GM18502 (cell line): Measurements from ENCODE around the gene ATP1A1.

Experiments used
- ATAC-seq: cut with Tn5 transposase; IDR thresholded peaks from one replicate; pipeline ENCODE4 v1.9.1; 2021; ENCODE audit warnings: mild to moderate bottlenecking; ENCODE audit not compliant: unreplicated experiment, poor library complexity

The ATP1A1 gene

GRCh38 chr1:116367256-116367945 lies 5.6 kb upstream of the ATP1A1 start:
- no peak for ATAC-seq

GRCh38 chr1:116368241-116368640 lies 4.8 kb upstream of the ATP1A1 start:
- no peak for ATAC-seq

- ATAC-seq = no peak
Observed at GRCh38 chr1:116370181-116370580, 2.9 kb upstream of the ATP1A1 start.

- no peak for ATAC-seq
Observed at GRCh38 chr1:116371752-116372151, 1.3 kb upstream of the ATP1A1 start.

GRCh38 chr1:116372191-116372590 lies 853 bp upstream of the ATP1A1 start:
- ATAC-seq = no peak

- ATAC-seq = peak; percentile 6
Observed at GRCh38 chr1:116373431-116374352, 648 bp downstream of the ATP1A1 start.

- no peak for ATAC-seq
Observed at GRCh38 chr1:116374353-116375147, 1.5 kb downstream of the ATP1A1 start.

- ATAC-seq = no peak
Observed at GRCh38 chr1:116375148-116375886, 2.3 kb downstream of the ATP1A1 start.

- ATAC-seq = no peak
Observed at GRCh38 chr1:116375887-116376728, 3.1 kb downstream of the ATP1A1 start.

- no peak for ATAC-seq
Observed at GRCh38 chr1:116376729-116377086, 3.7 kb downstream of the ATP1A1 start.

- peak; percentile 77 for ATAC-seq
Observed at GRCh38 chr1:116377541-116378529, 4.8 kb downstream of the ATP1A1 start.

- ATAC-seq = no peak
Observed at GRCh38 chr1:116379057-116379630, 6.1 kb downstream of the ATP1A1 start.

- no peak for ATAC-seq
Observed at GRCh38 chr1:116379674-116380498, 6.8 kb downstream of the ATP1A1 start.

GRCh38 chr1:116380499-116381242 lies 7.6 kb downstream of the ATP1A1 start:
- ATAC-seq = no peak

GRCh38 chr1:116382321-116382720 lies 9.3 kb downstream of the ATP1A1 start:
- ATAC-seq = no peak

GRCh38 chr1:116382857-116383483 lies 9.9 kb downstream of the ATP1A1 start:
- ATAC-seq = no peak
